ENCODE results near the gene COL17A1.

COL17A1 gene

DNA sequence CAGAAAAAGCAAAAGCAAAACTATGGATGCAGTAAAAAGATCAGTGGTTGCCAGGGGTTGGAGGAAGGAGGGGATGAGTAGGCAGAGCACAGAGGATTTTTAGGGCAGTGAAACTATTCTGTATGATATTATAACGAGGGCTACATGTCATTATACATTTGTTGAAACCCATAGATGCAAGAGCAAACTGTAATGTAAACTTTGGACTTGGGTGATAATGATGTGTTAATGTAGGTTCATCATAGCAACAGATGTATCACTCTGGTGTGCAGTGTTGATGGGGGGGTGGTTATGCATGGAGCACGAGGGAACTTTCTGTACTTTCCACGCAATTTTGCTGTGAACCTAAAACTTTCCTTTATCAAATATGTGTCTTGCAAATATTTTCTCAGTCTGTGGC lies 95.6 kb downstream of the COL17A1 start:
- H3K79me2 ChIP-seq (ENCODE audit: insufficient read depth, low read length), result peaks cover 46% of the 10 kb centered on the region
- no peak overlapping the region for H3K4me2 ChIP-seq (ENCODE audit: insufficient read depth, low read length)
- no peak overlapping the region for H3K9ac ChIP-seq (ENCODE audit: low read depth, low read length)
- H3K9me3 ChIP-seq (ENCODE audit: insufficient read depth, low read length, severe bottlenecking), result no peaks in the 10 kb centered on the region
- no peak for TF ChIP-seq EZH2 (IDR thresholded peaks at IDR 0.05; ENCODE audit: borderline replicate concordance, low read depth, low read length, severe bottlenecking)
- TF ChIP-seq, protein P1, sequence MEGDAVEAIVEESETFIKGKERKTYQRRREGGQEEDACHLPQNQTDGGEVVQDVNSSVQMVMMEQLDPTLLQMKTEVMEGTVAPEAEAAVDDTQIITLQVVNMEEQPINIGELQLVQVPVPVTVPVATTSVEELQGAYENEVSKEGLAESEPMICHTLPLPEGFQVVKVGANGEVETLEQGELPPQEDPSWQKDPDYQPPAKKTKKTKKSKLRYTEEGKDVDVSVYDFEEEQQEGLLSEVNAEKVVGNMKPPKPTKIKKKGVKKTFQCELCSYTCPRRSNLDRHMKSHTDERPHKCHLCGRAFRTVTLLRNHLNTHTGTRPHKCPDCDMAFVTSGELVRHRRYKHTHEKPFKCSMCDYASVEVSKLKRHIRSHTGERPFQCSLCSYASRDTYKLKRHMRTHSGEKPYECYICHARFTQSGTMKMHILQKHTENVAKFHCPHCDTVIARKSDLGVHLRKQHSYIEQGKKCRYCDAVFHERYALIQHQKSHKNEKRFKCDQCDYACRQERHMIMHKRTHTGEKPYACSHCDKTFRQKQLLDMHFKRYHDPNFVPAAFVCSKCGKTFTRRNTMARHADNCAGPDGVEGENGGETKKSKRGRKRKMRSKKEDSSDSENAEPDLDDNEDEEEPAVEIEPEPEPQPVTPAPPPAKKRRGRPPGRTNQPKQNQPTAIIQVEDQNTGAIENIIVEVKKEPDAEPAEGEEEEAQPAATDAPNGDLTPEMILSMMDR (IDR thresholded peaks at IDR 0.05; ENCODE audit: borderline replicate concordance, extremely low read depth, low read length, poor library complexity, severe bottlenecking), result no peak
- peaks cover 28% of the 10 kb centered on the region; the same call in 1 of the 2 replicates for H3K36me3 ChIP-seq (ENCODE audit: insufficient read depth, low read length)
- H3K4me1 ChIP-seq (ENCODE audit: insufficient read depth, low read length), result no peaks in the 10 kb centered on the region
- no peak for DNase-seq
- peaks cover 6% of the 10 kb centered on the region; the same call in 1 of the 2 replicates for H4K20me1 ChIP-seq (ENCODE audit: insufficient read depth, low read length)
- H3K4me3 ChIP-seq (ENCODE audit: low read depth in 1 of 2, low read length in 2 of 2), result no peak overlapping the region
- no peak overlapping the region for H3K27ac ChIP-seq (ENCODE audit: low read length)
- no peak overlapping the region for H2AFZ ChIP-seq (ENCODE audit: low read depth, low read length)
- no peak for ATAC-seq (ENCODE audit: insufficient read depth, low read depth)
- no peaks in the 10 kb centered on the region for H3K27me3 ChIP-seq (ENCODE audit: insufficient read depth, low read length, poor library complexity)

DNA sequence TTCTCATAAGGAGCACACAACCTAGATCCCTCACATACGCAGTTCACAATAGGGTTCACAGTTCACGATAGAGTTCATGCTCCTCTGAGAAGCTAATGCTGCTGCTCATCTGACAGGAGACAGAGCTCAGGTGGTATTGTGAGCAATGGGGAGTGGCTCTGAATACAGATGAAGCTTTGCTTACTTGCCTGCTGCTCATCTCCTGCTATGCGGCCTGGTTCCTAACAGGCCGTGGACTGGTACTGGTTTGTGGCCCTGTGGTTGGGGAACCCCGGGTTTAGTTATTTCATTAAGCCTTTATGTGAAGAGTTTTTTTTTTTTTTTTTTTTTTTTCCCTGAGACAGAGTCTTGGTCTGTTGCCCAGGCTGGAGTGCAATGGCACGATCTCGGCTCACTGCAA lies 99.3 kb downstream of the COL17A1 start:
- no peaks in the 10 kb centered on the region for H3K27me3 ChIP-seq (ENCODE audit: insufficient read depth, low read length, poor library complexity)
- H3K4me1 ChIP-seq (ENCODE audit: insufficient read depth, low read length), result peaks cover 26% of the 10 kb centered on the region
- H3K27ac ChIP-seq (ENCODE audit: low read length), result no peak overlapping the region
- DNase-seq, result no peak
- no peaks in the 10 kb centered on the region for H3K9me3 ChIP-seq (ENCODE audit: insufficient read depth, low read length, severe bottlenecking)
- no peak overlapping the region for H3K4me2 ChIP-seq (ENCODE audit: insufficient read depth, low read length)
- TF ChIP-seq EZH2 (IDR thresholded peaks at IDR 0.05; ENCODE audit: borderline replicate concordance, low read depth, low read length, severe bottlenecking), result no peak
- TF ChIP-seq, protein P1 (IDR thresholded peaks at IDR 0.05; ENCODE audit: borderline replicate concordance, extremely low read depth, low read length, poor library complexity, severe bottlenecking), result no peak
- H3K36me3 ChIP-seq (ENCODE audit: insufficient read depth, low read length), result peaks cover 6% of the 10 kb centered on the region; the same call in 1 of the 2 replicates
- H3K4me3 ChIP-seq (ENCODE audit: low read depth in 1 of 2, low read length in 2 of 2), result no peak overlapping the region
- no peak overlapping the region for H2AFZ ChIP-seq (ENCODE audit: low read depth, low read length)
- peaks cover 83% of the 10 kb centered on the region for H3K79me2 ChIP-seq (ENCODE audit: insufficient read depth, low read length)
- ATAC-seq (ENCODE audit: insufficient read depth, low read depth), result no peak
- H4K20me1 ChIP-seq (ENCODE audit: insufficient read depth, low read length), result peaks cover 19% of the 10 kb centered on the region
- H3K9ac ChIP-seq (ENCODE audit: low read depth, low read length), result no peak overlapping the region

DNA sequence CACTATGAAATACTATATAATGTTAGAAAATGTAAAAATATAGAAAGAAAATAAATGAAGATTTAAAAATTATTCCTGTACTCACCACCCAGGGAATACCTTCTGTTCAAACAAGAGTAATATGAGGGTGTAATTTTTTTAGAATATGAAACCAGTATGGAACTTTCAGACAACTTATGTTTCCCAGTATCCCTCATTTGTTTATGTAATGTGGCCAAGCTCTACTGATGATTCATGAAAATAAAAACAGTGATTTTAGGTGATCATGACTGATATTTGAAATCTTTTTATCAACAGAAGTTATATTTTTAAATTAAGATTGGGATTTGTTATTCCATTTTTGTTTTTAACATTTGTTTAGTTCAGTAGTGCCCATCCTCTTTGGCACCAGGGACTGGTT lies 100.0 kb downstream of the COL17A1 start:
- H4K20me1 ChIP-seq (ENCODE audit: insufficient read depth, low read length), result peaks cover 21% of the 10 kb centered on the region
- no peak overlapping the region for H3K4me2 ChIP-seq (ENCODE audit: insufficient read depth, low read length)
- H3K27me3 ChIP-seq (ENCODE audit: insufficient read depth, low read length, poor library complexity), result no peaks in the 10 kb centered on the region
- no peaks in the 10 kb centered on the region for H3K9me3 ChIP-seq (ENCODE audit: insufficient read depth, low read length, severe bottlenecking)
- no peak overlapping the region for H3K9ac ChIP-seq (ENCODE audit: low read depth, low read length)
- ATAC-seq (ENCODE audit: insufficient read depth, low read depth) (no peak), DNase-seq (no peak)
- H3K4me3 ChIP-seq (ENCODE audit: low read depth in 1 of 2, low read length in 2 of 2), result no peak overlapping the region
- H3K79me2 ChIP-seq (ENCODE audit: insufficient read depth, low read length), result peaks cover 89% of the 10 kb centered on the region
- H3K27ac ChIP-seq (ENCODE audit: low read length), result no peak overlapping the region
- TF ChIP-seq EZH2 (IDR thresholded peaks at IDR 0.05; ENCODE audit: borderline replicate concordance, low read depth, low read length, severe bottlenecking), result no peak
- TF ChIP-seq, protein P1 (IDR thresholded peaks at IDR 0.05; ENCODE audit: borderline replicate concordance, extremely low read depth, low read length, poor library complexity, severe bottlenecking), result no peak
- H2AFZ ChIP-seq (ENCODE audit: low read depth, low read length), result no peak overlapping the region
- H3K36me3 ChIP-seq (ENCODE audit: insufficient read depth, low read length), result peaks cover 3% of the 10 kb centered on the region; the same call in 1 of the 2 replicates
- H3K4me1 ChIP-seq (ENCODE audit: insufficient read depth, low read length), result peaks cover 26% of the 10 kb centered on the region

Data from DND-41 (cell line).